ENCODE results near the gene UBE2E2. TPM values are rescaled to one million over a fixed set of nuclear protein-coding genes. Genes with fewer than 3 reads are reported as not detected.

Gene UBE2E2
- total RNA-seq, 2 experiments from 2014 or later: 11.3 to 11.8 TPM

- CTCF ChIA-PET: no interaction called here
- Mint-ChIP-seq H3K27me3 (ENCODE audit: low read depth) (no peaks in the 10 kb centered on the region), H3K27ac (no peak overlapping the region), H3K36me3 (ENCODE audit: low read depth) (no peaks in the 10 kb centered on the region), H3K4me1 (ENCODE audit: low read depth) (peaks cover 3% of the 10 kb centered on the region), H3K4me3 (no peak overlapping the region), H3K9me3 (ENCODE audit: insufficient read depth) (no peaks in the 10 kb centered on the region)
- ATAC-seq (no peak), DNase-seq (no peak)
- POLR2A ChIA-PET: no interaction called here
Measured at GRCh38 chr3:23390989-23391553, 187.9 kb downstream of the UBE2E2 start.

DNA sequence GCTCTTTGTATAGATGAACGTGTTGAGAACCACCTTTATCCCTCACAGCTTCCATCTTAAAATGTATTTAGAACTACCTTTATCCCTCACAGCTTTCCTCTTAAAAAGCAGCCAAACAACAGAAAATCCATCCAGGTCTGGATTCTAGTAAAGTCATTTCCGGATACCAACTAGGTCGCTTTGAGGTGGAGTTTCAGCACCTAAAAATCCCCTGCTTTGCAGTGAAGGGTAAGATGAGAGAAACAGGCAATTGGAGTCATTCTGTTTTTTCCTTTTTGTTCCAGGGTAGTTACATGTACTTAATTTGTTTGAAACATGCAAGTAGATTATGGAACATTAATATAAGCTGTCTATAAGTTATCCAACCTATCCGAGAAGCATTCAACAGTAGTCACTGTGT lies 192.0 kb downstream of the UBE2E2 start:
- ChIA-PET CTCF (no interaction called here), POLR2A (no interaction called here)
- Mint-ChIP-seq H3K27me3 (ENCODE audit: low read depth) (peaks cover 7% of the 10 kb centered on the region), H3K9me3 (ENCODE audit: insufficient read depth) (no peaks in the 10 kb centered on the region), H3K4me1 (ENCODE audit: low read depth) (peaks cover 6% of the 10 kb centered on the region), H3K27ac (no peak overlapping the region), H3K36me3 (ENCODE audit: low read depth) (no peaks in the 10 kb centered on the region), H3K4me3 (no peak overlapping the region)
- ATAC-seq: no peak
- no peak for DNase-seq

DNA sequence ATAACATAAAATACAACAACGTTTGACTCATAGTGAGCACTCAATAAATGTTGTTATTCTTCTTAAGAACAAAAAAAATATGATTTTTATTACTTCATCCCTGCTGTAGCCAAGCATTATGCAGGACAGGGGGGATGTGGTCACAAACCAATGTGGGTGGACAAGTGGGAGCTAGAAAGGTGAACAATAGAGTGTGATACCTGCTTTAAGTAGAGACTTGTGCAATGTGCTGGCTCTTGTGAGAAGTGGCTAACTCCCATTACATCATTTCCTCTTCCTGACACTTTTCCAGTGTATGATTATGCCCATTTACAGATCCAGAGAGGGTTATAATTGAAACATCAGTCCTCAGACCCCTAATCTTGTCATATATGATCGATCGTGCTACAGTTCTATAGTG lies 193.6 kb downstream of the UBE2E2 start:
- ChIA-PET POLR2A (no interaction called here), CTCF (no interaction called here)
- peaks cover 6% of the 10 kb centered on the region for H3K4me1 Mint-ChIP-seq (ENCODE audit: low read depth)
- ATAC-seq (no peak), DNase-seq (no peak)
- no peaks in the 10 kb centered on the region for H3K9me3 Mint-ChIP-seq (ENCODE audit: insufficient read depth)
- H3K36me3 Mint-ChIP-seq (ENCODE audit: low read depth): no peaks in the 10 kb centered on the region
- no peak overlapping the region for H3K27ac Mint-ChIP-seq
- peaks cover 15% of the 10 kb centered on the region for H3K27me3 Mint-ChIP-seq (ENCODE audit: low read depth)
- no peak overlapping the region for H3K4me3 Mint-ChIP-seq

- no peak for ATAC-seq
- POLR2A ChIA-PET: no interaction called here
- H3K27ac Mint-ChIP-seq: no peak overlapping the region
Measured at GRCh38 chr3:23399221-23399620, 196.1 kb downstream of the UBE2E2 start.

DNA sequence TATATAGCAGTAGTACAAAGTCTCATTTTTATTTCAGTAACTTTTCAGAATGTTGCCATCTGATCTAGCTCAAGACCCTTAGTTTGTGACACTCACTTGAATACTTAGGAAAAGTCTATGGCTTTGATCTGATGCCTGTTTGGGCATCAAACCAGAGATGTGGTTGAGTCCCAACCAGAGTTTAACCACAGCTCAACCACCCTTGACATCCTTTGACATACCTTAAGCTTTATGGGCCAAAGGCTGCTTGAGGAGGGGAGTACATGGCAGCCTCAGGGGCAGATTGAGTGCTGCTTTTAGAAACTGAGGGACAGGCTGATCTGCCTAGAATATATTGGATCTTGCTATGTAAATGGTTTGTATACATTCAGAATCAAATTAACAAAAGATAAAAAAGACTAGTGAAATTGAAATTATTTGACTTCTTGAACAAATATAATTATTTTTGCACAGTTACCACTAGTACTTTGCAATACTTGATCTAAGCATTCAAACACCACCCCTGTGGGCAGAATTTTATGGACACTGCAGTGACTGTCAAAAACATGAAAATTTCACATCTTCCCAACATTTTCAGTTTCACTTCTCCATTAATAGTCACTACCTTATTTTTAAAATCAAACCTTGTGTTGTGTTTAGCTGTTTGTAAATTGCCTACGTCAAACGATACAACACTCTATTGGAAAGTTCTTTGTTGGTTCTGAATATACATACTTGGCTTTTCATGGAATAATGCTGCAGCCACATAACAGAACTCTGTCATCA lies 199.8 kb downstream of the UBE2E2 start:
- Mint-ChIP-seq H3K4me3 (no peak overlapping the region), H3K27me3 (ENCODE audit: low read depth) (peaks cover 29% of the 10 kb centered on the region), H3K9me3 (ENCODE audit: insufficient read depth) (no peaks in the 10 kb centered on the region), H3K36me3 (ENCODE audit: low read depth) (no peaks in the 10 kb centered on the region), H3K4me1 (ENCODE audit: low read depth) (peaks cover 18% of the 10 kb centered on the region), H3K27ac (no peak overlapping the region)
- POLR2A ChIA-PET: no interaction called here
- ATAC-seq (peak; percentile 79), DNase-seq (peak; percentile 62)
- CTCF ChIA-PET: no interaction called here

More at GRCh38 chr3:23399221-23399620, 196.1 kb downstream of the UBE2E2 start:
- CTCF ChIA-PET: no interaction called here
- H3K4me1 Mint-ChIP-seq (ENCODE audit: low read depth): peaks cover 20% of the 10 kb centered on the region
- H3K4me3 Mint-ChIP-seq: no peak overlapping the region
- no peak for DNase-seq
- H3K27me3 Mint-ChIP-seq (ENCODE audit: low read depth): peaks cover 22% of the 10 kb centered on the region
- H3K9me3 Mint-ChIP-seq (ENCODE audit: insufficient read depth): no peaks in the 10 kb centered on the region
- no peaks in the 10 kb centered on the region for H3K36me3 Mint-ChIP-seq (ENCODE audit: low read depth)

DNA sequence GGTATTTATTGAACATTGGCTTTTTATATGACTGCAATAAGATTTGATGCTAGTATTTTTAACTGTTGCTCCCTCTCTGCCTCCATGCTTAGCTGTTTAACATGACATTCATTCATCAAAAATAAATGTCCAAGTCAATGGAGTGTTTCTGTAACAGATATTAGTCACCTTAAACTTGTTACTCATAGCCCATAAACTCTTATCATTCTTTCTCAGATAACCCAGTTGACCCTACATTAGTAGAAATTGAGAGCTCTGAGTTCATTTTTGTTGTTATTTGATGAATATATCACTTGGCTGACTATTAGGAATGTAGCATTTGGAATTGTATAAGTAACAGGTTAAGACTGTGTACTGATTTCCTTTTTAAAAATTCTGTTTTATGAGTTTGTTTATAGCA lies 201.1 kb downstream of the UBE2E2 start:
- CTCF ChIA-PET: no interaction called here
- Mint-ChIP-seq H3K4me1 (ENCODE audit: low read depth) (peaks cover 18% of the 10 kb centered on the region), H3K27ac (no peak overlapping the region), H3K4me3 (no peak overlapping the region), H3K36me3 (ENCODE audit: low read depth) (no peaks in the 10 kb centered on the region), H3K27me3 (ENCODE audit: low read depth) (peaks cover 26% of the 10 kb centered on the region), H3K9me3 (ENCODE audit: insufficient read depth) (no peaks in the 10 kb centered on the region)
- POLR2A ChIA-PET: no interaction called here
- DNase-seq (no peak), ATAC-seq (no peak)

DNA sequence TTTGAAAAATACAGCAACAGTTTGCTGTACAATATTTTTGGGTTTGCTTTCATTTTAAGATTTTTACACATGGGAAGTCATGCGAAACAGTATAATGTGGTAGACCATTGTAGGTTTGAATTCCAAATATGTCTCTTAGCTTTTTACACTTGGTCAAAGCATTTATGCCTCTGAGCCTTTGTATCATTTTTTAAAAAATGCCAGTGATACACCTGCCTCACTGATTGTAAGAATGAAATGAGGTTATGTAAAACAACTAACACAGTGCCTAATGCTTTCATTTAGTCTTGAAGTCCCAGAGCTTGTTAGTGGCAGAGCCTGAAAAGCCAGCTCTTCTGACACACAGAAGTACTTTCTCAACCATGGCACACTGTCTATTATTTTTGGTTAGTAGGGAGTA lies 202.0 kb downstream of the UBE2E2 start:
- peaks cover 22% of the 10 kb centered on the region for H3K27me3 Mint-ChIP-seq (ENCODE audit: low read depth)
- DNase-seq: no peak
- peaks cover 18% of the 10 kb centered on the region for H3K4me1 Mint-ChIP-seq (ENCODE audit: low read depth)
- H3K4me3 Mint-ChIP-seq: no peak overlapping the region
- ATAC-seq: no peak
- ChIA-PET POLR2A (no interaction called here), CTCF (no interaction called here)
- no peaks in the 10 kb centered on the region for H3K36me3 Mint-ChIP-seq (ENCODE audit: low read depth)
- no peaks in the 10 kb centered on the region for H3K9me3 Mint-ChIP-seq (ENCODE audit: insufficient read depth)
- H3K27ac Mint-ChIP-seq: no peak overlapping the region

- ChIA-PET CTCF (no interaction called here), POLR2A (no interaction called here)
- peaks cover 14% of the 10 kb centered on the region for H3K27me3 Mint-ChIP-seq (ENCODE audit: low read depth)
- no peak overlapping the region for H3K4me3 Mint-ChIP-seq
- H3K9me3 Mint-ChIP-seq (ENCODE audit: insufficient read depth): no peaks in the 10 kb centered on the region
- peaks cover 18% of the 10 kb centered on the region for H3K4me1 Mint-ChIP-seq (ENCODE audit: low read depth)
- DNase-seq: no peak
- H3K27ac Mint-ChIP-seq: no peak overlapping the region
- ATAC-seq: no peak
- no peaks in the 10 kb centered on the region for H3K36me3 Mint-ChIP-seq (ENCODE audit: low read depth)
Measured at GRCh38 chr3:23406601-23407000, 203.5 kb downstream of the UBE2E2 start.

- no peaks in the 10 kb centered on the region for H3K4me1 Mint-ChIP-seq (ENCODE audit: low read depth)
- H3K27me3 Mint-ChIP-seq (ENCODE audit: low read depth): no peaks in the 10 kb centered on the region
- no peak overlapping the region for H3K27ac Mint-ChIP-seq
- peaks cover 5% of the 10 kb centered on the region for H3K9me3 Mint-ChIP-seq (ENCODE audit: insufficient read depth)
- H3K36me3 Mint-ChIP-seq (ENCODE audit: low read depth): peaks cover 3% of the 10 kb centered on the region
- no peak for ATAC-seq
- CTCF ChIA-PET: no interaction called here
- H3K4me3 Mint-ChIP-seq: no peak overlapping the region
- DNase-seq: no peak
- POLR2A ChIA-PET: no interaction called here
Measured at GRCh38 chr3:23418026-23418425, 214.9 kb downstream of the UBE2E2 start.

DNA sequence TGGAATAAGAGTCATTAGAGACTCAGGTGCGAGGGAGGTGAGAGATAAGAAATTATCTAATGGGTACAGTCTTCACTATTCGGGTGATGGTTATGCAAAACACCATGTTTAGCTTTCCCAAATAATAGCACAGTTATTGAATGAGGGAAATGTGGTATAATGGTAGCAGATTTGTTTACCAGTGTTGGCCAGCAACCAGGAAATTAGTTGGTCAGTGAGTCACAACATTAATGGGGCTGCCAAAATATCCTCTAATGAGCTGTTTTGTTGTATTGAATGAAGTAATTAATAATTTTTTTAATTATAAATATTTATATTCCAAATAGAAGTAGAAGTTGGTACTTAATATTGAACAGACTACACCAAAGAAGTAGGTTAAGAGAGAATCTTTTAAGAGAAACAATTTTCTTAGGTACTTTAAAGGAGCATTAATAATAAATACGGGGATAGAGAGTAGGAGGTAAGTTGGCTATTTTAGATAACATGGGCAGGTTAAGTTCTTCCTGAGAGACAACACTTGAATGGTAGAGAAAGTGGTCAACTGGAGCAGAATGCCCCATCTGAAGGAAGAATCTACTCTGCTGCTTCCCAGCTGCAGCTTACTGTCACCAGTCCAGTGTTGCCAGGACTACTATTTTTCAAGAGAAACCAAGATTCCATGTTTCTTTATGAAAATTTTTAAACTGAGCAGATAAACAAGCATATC lies 218.8 kb downstream of the UBE2E2 start:
- Mint-ChIP-seq H3K27me3 (ENCODE audit: low read depth) (peaks cover 2% of the 10 kb centered on the region), H3K4me3 (no peak overlapping the region), H3K9me3 (ENCODE audit: insufficient read depth) (no peaks in the 10 kb centered on the region), H3K27ac (no peak overlapping the region), H3K4me1 (ENCODE audit: low read depth) (no peaks in the 10 kb centered on the region), H3K36me3 (ENCODE audit: low read depth) (peaks cover 1% of the 10 kb centered on the region)
- ChIA-PET CTCF (interaction anchor here (0.7 kb wide), 1 partner anchor 84 kb away, joined by 3 read pairs; no protein-coding TSS in a partner anchor), POLR2A (no interaction called here)
- no peak for ATAC-seq
- no peak for DNase-seq

DNA sequence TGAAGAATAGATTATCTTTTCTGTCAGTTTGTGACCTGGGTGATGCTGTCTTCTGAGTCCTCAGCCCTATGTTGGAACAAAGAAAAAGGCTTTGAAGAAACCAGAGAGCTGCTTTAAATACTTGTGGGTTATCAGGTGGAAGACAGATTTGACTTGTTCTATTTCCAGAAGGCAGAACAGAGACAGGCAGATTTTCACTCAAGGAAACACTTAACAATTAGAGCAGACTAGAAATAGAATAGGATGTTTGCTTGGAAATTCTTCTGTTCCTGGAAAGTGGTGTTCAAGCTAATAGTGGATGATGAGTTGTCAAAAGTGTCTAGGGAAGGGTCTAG lies 219.4 kb downstream of the UBE2E2 start:
- DNase-seq (no peak), ATAC-seq (no peak)
- Mint-ChIP-seq H3K27me3 (ENCODE audit: low read depth) (peaks cover 2% of the 10 kb centered on the region), H3K4me3 (no peak overlapping the region), H3K27ac (no peak overlapping the region), H3K36me3 (ENCODE audit: low read depth) (peaks cover 3% of the 10 kb centered on the region), H3K9me3 (ENCODE audit: insufficient read depth) (no peaks in the 10 kb centered on the region), H3K4me1 (ENCODE audit: low read depth) (no peaks in the 10 kb centered on the region)
- ChIA-PET CTCF (interaction anchor here (0.7 kb wide), 1 partner anchor 84 kb away, joined by 3 read pairs; no protein-coding TSS in a partner anchor), POLR2A (no interaction called here)

DNA sequence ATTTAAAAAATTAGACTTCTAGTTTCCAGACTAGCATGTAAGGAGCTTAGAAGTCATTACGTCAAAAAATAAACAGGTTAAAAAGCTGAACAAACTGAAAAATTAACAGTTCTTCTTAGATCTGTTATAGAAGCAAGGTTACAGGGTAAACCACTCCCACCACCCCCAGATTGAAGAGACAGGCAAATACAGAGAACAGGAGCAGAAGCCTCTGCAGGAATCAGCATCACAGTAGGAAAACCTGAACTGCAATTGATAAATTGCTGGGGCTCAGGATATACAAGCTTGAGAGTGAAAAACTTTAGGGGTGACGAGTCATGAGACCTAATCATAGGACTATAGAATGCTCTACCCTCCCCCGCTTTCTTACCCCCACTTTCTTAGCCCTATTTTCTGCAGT lies 222.3 kb downstream of the UBE2E2 start:
- ATAC-seq: no peak
- Mint-ChIP-seq H3K4me1 (ENCODE audit: low read depth) (no peaks in the 10 kb centered on the region), H3K9me3 (ENCODE audit: insufficient read depth) (no peaks in the 10 kb centered on the region), H3K27ac (no peak overlapping the region), H3K4me3 (no peak overlapping the region), H3K36me3 (ENCODE audit: low read depth) (peaks cover 3% of the 10 kb centered on the region), H3K27me3 (ENCODE audit: low read depth) (peaks cover 2% of the 10 kb centered on the region)
- ChIA-PET POLR2A (no interaction called here), CTCF (no interaction called here)
- no peak for DNase-seq
